Measurements from ENCODE around the gene RFX4. TPM values are rescaled to one million over a fixed set of nuclear protein-coding genes. Genes with fewer than 3 reads are reported as not detected.

Gene RFX4
- total RNA-seq, 1 experiment from 2014 or later, result not detected

- ChIA-PET CTCF (no interaction called here), POLR2A (ENCODE audit: low non-redundant PET) (no interaction called here)
- DNase-seq (ENCODE audit: low spot score), result no peak
- no peaks in the 10 kb centered on the region for H3K9me3 ChIP-seq (ENCODE audit: low read depth, low read length, poor library complexity, severe bottlenecking)
- no peak overlapping the region for H3K4me3 ChIP-seq (ENCODE audit: low read depth, low read length, poor library complexity, severe bottlenecking)
- no TSS peak for BruUV-seq (replicated peaks)
- no peaks in the 10 kb centered on the region for H3K4me1 ChIP-seq (ENCODE audit: insufficient read depth, low read length, poor library complexity, severe bottlenecking)
- H3K27ac ChIP-seq (ENCODE audit: low read depth, low read length, poor library complexity, severe bottlenecking), result no peak overlapping the region
- H3K27me3 ChIP-seq (replicated peaks; ENCODE audit: insufficient read depth, low read depth, low read length, poor library complexity), result no peaks in the 10 kb centered on the region
- TF ChIP-seq EZH2 (IDR thresholded peaks at IDR 0.05; ENCODE audit: borderline replicate concordance, low read depth, low read length, poor library complexity, severe bottlenecking) (no peak), CTCF (conservative IDR thresholded peaks at IDR 0.05; ENCODE audit: low read depth, low read length) (no peak)
- intact Hi-C loops (cut with micrococcal nuclease; ENCODE audit: unreplicated experiment), result no loop called here
- no peaks in the 10 kb centered on the region for H3K36me3 ChIP-seq (ENCODE audit: insufficient read depth, low read length, poor library complexity, severe bottlenecking)
Observed at GRCh38 chr12:106739318-106739717, 156.5 kb downstream of the RFX4 start.

GRCh38 chr12:106739815-106740530 lies 157.2 kb downstream of the RFX4 start:
- no peak overlapping the region for H3K4me3 ChIP-seq (ENCODE audit: low read depth, low read length, poor library complexity, severe bottlenecking)
- H3K9me3 ChIP-seq (ENCODE audit: low read depth, low read length, poor library complexity, severe bottlenecking), result no peaks in the 10 kb centered on the region
- no peaks in the 10 kb centered on the region for H3K27me3 ChIP-seq (replicated peaks; ENCODE audit: insufficient read depth, low read depth, low read length, poor library complexity)
- H3K4me1 ChIP-seq (ENCODE audit: insufficient read depth, low read length, poor library complexity, severe bottlenecking), result no peaks in the 10 kb centered on the region
- POLR2A ChIA-PET (ENCODE audit: low non-redundant PET), result no interaction called here
- CTCF ChIA-PET, result no interaction called here
- no TSS peak for BruUV-seq (replicated peaks)
- no peaks in the 10 kb centered on the region for H3K36me3 ChIP-seq (ENCODE audit: insufficient read depth, low read length, poor library complexity, severe bottlenecking)
- H3K27ac ChIP-seq (ENCODE audit: low read depth, low read length, poor library complexity, severe bottlenecking), result no peak overlapping the region
- no peak for TF ChIP-seq CTCF (conservative IDR thresholded peaks at IDR 0.05; ENCODE audit: low read depth, low read length)
- no peak for TF ChIP-seq EZH2 (IDR thresholded peaks at IDR 0.05; ENCODE audit: borderline replicate concordance, low read depth, low read length, poor library complexity, severe bottlenecking)
- intact Hi-C loops (cut with micrococcal nuclease; ENCODE audit: unreplicated experiment), result no loop called here
- DNase-seq (ENCODE audit: low spot score), result no peak

GRCh38 chr12:106740818-106741217 lies 158.0 kb downstream of the RFX4 start:
- no peaks in the 10 kb centered on the region for H3K27me3 ChIP-seq (replicated peaks; ENCODE audit: insufficient read depth, low read depth, low read length, poor library complexity)
- no peaks in the 10 kb centered on the region for H3K4me1 ChIP-seq (ENCODE audit: insufficient read depth, low read length, poor library complexity, severe bottlenecking)
- H3K4me3 ChIP-seq (ENCODE audit: low read depth, low read length, poor library complexity, severe bottlenecking), result no peak overlapping the region
- CTCF ChIA-PET, result no interaction called here
- H3K36me3 ChIP-seq (ENCODE audit: insufficient read depth, low read length, poor library complexity, severe bottlenecking), result no peaks in the 10 kb centered on the region
- DNase-seq (ENCODE audit: low spot score), result no peak
- intact Hi-C loops (cut with micrococcal nuclease; ENCODE audit: unreplicated experiment), result no loop called here
- BruUV-seq (replicated peaks), result no TSS peak
- H3K27ac ChIP-seq (ENCODE audit: low read depth, low read length, poor library complexity, severe bottlenecking), result no peak overlapping the region
- POLR2A ChIA-PET (ENCODE audit: low non-redundant PET), result no interaction called here
- no peak for TF ChIP-seq CTCF (conservative IDR thresholded peaks at IDR 0.05; ENCODE audit: low read depth, low read length)
- TF ChIP-seq EZH2 (IDR thresholded peaks at IDR 0.05; ENCODE audit: borderline replicate concordance, low read depth, low read length, poor library complexity, severe bottlenecking), result no peak
- no peaks in the 10 kb centered on the region for H3K9me3 ChIP-seq (ENCODE audit: low read depth, low read length, poor library complexity, severe bottlenecking)

Data from A673 (cell line).